SK-N-SH (cell line): ENCODE results near the gene MUC12. TPM values are rescaled to one million over a fixed set of nuclear protein-coding genes. Genes with fewer than 3 reads are reported as not detected.

Source experiments
- CTCF ChIA-PET: fragments of 300-600, 350-600 bp; formaldehyde crosslinking; extraction: SDS; loops from one replicate; lab custom pipeline; 2021; lab: Yijun Ruan, JAX
- POLR2A ChIA-PET: fragments of 350-600 bp; sonication (Branson Sonifier 250); formaldehyde crosslinking; extraction: SDS; loops from one replicate; lab custom pipeline; 2020; ENCODE audit warnings: antibody characterized with exemption, inconsistent platforms; lab: Yijun Ruan, JAX
- DNase-seq: peaks from one replicate; pipeline ENCODE4 v3.0.0; 2012
- H2AFZ ChIP-seq: fragments of 200-600 bp; sonication (generic); 2 replicates; pipeline ENCODE4 v1.8.1; 2016; ENCODE audit warnings: antibody characterized with exemption, mild to moderate bottlenecking, low read depth
- H3F3A ChIP-seq: fragments of 200-600 bp; sonication (generic); replicated peaks from 2 replicates; pipeline ENCODE3; 2016; ENCODE audit warnings: antibody characterized with exemption, mild to moderate bottlenecking; ENCODE audit not compliant: insufficient read depth
- H3K27ac ChIP-seq, 2 experiments: fragments of 200-500 bp in 1 of 2; fragments of 200-600 bp in 1 of 2; sonication (Bioruptor generic) in 1 of 2; sonication (generic), shearing (Covaris generic) in 1 of 2; 2 replicates each; pipeline versions ENCODE4 v1.5.1 to v1.6.1; 2014 to 2016; ENCODE audit warnings: low read depth in 2 of 2, inconsistent platforms in 1 of 2, low read length in 1 of 2, mild to moderate bottlenecking in 1 of 2, mixed read lengths in 1 of 2
- H3K27me3 ChIP-seq: fragments of 200-600 bp; sonication (generic), shearing (Covaris generic); 2 replicates; pipeline ENCODE4 v1.6.1; 2016; ENCODE audit warnings: mixed run types; ENCODE audit not compliant: insufficient read depth
- H3K36me3 ChIP-seq, 2 experiments: fragments of 200-500 bp in 1 of 2; fragments of 200-600 bp in 1 of 2; sonication (Bioruptor generic) in 1 of 2; sonication (generic) in 1 of 2; replicated peaks in 1 of 2; 2 replicates each; pipeline versions ENCODE3 to v1.5.1; 2014 to 2016; ENCODE audit warnings: low read length in 1 of 2, mild to moderate bottlenecking in 1 of 2; ENCODE audit not compliant: insufficient read depth in 2 of 2, control insufficient read depth in 1 of 2
- H3K4me1 ChIP-seq, 2 experiments: fragments of 200-500 bp in 1 of 2; fragments of 200-600 bp in 1 of 2; sonication (Bioruptor generic) in 1 of 2; sonication (generic), shearing (Covaris generic) in 1 of 2; 2 replicates each; pipeline versions ENCODE4 v1.5.1 to v1.6.1; 2014 to 2016; ENCODE audit warnings: low read depth in 1 of 2, low read length in 1 of 2, mixed run types in 1 of 2; ENCODE audit not compliant: insufficient read depth in 2 of 2, control insufficient read depth in 1 of 2
- H3K4me2 ChIP-seq: fragments of 200-600 bp; sonication (generic), shearing (Covaris generic); 2 replicates; pipeline ENCODE4 v1.6.1; 2017; ENCODE audit warnings: mixed run types
- H3K4me3 ChIP-seq, 2 experiments: fragments of 200-500 bp in 1 of 2; fragments of 200-600 bp in 1 of 2; sonication (Bioruptor generic) in 1 of 2; sonication (generic), shearing (Covaris generic) in 1 of 2; 2 replicates each; pipeline versions ENCODE4 v1.5.1 to v1.8.1; 2014 to 2016; ENCODE audit warnings: low read depth in 2 of 2, inconsistent platforms in 1 of 2, low read length in 1 of 2, mild to moderate bottlenecking in 1 of 2, mixed read lengths in 1 of 2, moderate library complexity in 1 of 2
- H3K79me2 ChIP-seq: fragments of 200-600 bp; sonication (generic); 2 replicates; pipeline ENCODE4 v1.8.1; 2017; ENCODE audit warnings: mild to moderate bottlenecking; ENCODE audit not compliant: insufficient read depth
- H3K9ac ChIP-seq: fragments of 200-600 bp; sonication (generic); 2 replicates; pipeline ENCODE4 v1.6.1; 2017; ENCODE audit warnings: mixed run types
- H3K9me2 ChIP-seq: fragments of 200-600 bp; sonication (generic); 2 replicates; pipeline ENCODE4 v1.6.1; 2017; ENCODE audit warnings: mixed run types
- H3K9me3 ChIP-seq: fragments of 200-600 bp; sonication (generic); 2 replicates; pipeline ENCODE4 v1.6.1; 2017; ENCODE audit warnings: mixed run types, mild to moderate bottlenecking, moderate library complexity
- H4K20me1 ChIP-seq: fragments of 200-600 bp; sonication (generic); 2 replicates; pipeline ENCODE4 v1.6.1; 2017; ENCODE audit warnings: mild to moderate bottlenecking, mixed run types; ENCODE audit not compliant: insufficient read depth
- ELF1 ChIP-seq: IDR thresholded peaks from 2 replicates; pipeline ENCODE4 v1.4.0; 2012
- EP300 ChIP-seq, 2 experiments: IDR thresholded peaks; 2 replicates each; pipeline versions ENCODE4 v1.4.0 to v1.6.1; 2012; ENCODE audit warnings: borderline replicate concordance in 1 of 2, low read depth in 1 of 2, low read length in 1 of 2
- FOSL2 ChIP-seq: IDR thresholded peaks from 2 replicates; pipeline ENCODE4 v1.4.0; 2012; ENCODE audit warnings: low read depth, mild to moderate bottlenecking, moderate library complexity, borderline replicate concordance
- GATA2 ChIP-seq: sonication (generic); formaldehyde crosslinking; IDR thresholded peaks from 2 replicates; pipeline ENCODE4 v1.5.0; 2020; ENCODE audit warnings: mild to moderate bottlenecking, missing genetic modification reagents
- JUND ChIP-seq: IDR thresholded peaks from 2 replicates; pipeline ENCODE4 v1.4.0; 2012
- NRF1 ChIP-seq: IDR thresholded peaks from 2 replicates; pipeline ENCODE4 v1.6.1; 2012; ENCODE audit warnings: low read depth, mild to moderate bottlenecking, low read length
- POLR2AphosphoS5 ChIP-seq: IDR thresholded peaks from 2 replicates; pipeline ENCODE4 v1.6.1; 2012; ENCODE audit warnings: low read depth, low read length
- RAD21 ChIP-seq: IDR thresholded peaks from 2 replicates; pipeline ENCODE4 v1.6.1; 2012; ENCODE audit warnings: mild to moderate bottlenecking, low read length
- RXRA ChIP-seq: IDR thresholded peaks from 2 replicates; pipeline ENCODE4 v1.4.0; 2012; ENCODE audit warnings: low read depth, mild to moderate bottlenecking, borderline replicate concordance
- SMC3 ChIP-seq: IDR thresholded peaks from 2 replicates; pipeline ENCODE4 v1.6.1; 2012; ENCODE audit warnings: low read depth, low read length, improper control_type of control experiment
- TAF1 ChIP-seq: IDR thresholded peaks from 2 replicates; pipeline ENCODE4 v1.6.1; 2012; ENCODE audit warnings: low read depth, mild to moderate bottlenecking, low read length, moderate library complexity, borderline replicate concordance
- YY1 ChIP-seq: IDR thresholded peaks from 2 replicates; pipeline ENCODE4 v1.4.0; 2012; ENCODE audit warnings: low read depth, mild to moderate bottlenecking
- WGBS: methylation state at CpG from one replicate; pipeline ENCODE4 v1.1.6; 2017; ENCODE audit warnings: low lambda C conversion rate; 5-methylcytosine and 5-hydroxymethylcytosine counted together
- polyA plus RNA-seq, 3 experiments: library from polyadenylated mRNA; depleted of rRNA; stranded (reverse); fragments of >200 nt; gene quantifications; 2 replicates each; pipeline ENCODE4 v1.2.3, GENCODE V29; 2012
- TF ChIP-seq, protein P1 (sequence below): fragments of 150-350 bp; IDR thresholded peaks from 2 replicates; pipeline ENCODE4 v1.6.1; 2016; ENCODE audit warnings: mild to moderate bottlenecking, low read depth, low read length
- TF ChIP-seq, protein P2 (sequence below): IDR thresholded peaks from 2 replicates; pipeline ENCODE4 v1.4.0; 2012; ENCODE audit warnings: low read depth, borderline replicate concordance
- TF ChIP-seq, protein P3 (sequence below): IDR thresholded peaks from 2 replicates; pipeline ENCODE4; 2012
- TF ChIP-seq, protein P4 (sequence below): IDR thresholded peaks from 2 replicates; pipeline ENCODE4 v1.4.0; 2012; ENCODE audit warnings: low read depth, borderline replicate concordance
- TF ChIP-seq, protein P5 (sequence below): fragments of 150-350 bp; IDR thresholded peaks from 2 replicates; pipeline ENCODE4 v1.6.1; 2017; ENCODE audit warnings: antibody characterized with exemption, low read length, low read depth, borderline replicate concordance

Gene MUC12
- polyA plus RNA-seq, 1 of the 3 experiments (the other 2 are of a cell fraction), result not detected

DNA sequence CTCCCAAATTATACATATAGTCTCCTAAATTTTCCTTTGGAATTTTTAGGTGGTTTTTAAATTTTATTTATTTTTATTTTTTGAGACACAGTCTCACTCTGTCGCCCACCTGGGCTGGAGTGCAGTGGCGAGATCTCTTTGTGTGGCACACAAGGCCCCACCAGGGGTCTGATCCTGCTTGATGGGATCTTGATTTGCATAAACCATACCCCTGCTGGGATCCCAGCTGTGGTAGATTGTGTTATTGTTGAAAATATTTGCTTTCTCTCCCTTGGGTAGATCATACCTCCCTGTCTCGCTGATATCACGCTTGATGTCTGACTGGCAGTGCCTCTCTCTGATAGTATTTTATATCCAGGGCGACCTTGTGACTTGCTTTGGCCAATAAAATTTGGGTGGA is 25.7 kb upstream of the MUC12 start:
- H3K9me3 ChIP-seq, result no peaks in the 10 kb centered on the region
- 30% methylated on average over 5 of the region's 5 CpGs for WGBS
- no peak overlapping the region for H3K4me2 ChIP-seq
- no peaks in the 10 kb centered on the region for H3K9me2 ChIP-seq
- H2AFZ ChIP-seq, result no peak overlapping the region
- no peaks in the 10 kb centered on the region for H3F3A ChIP-seq
- TF ChIP-seq RAD21 (no peak), GATA2 (no peak), SMC3 (no peak)
- TF ChIP-seq, protein P1, sequence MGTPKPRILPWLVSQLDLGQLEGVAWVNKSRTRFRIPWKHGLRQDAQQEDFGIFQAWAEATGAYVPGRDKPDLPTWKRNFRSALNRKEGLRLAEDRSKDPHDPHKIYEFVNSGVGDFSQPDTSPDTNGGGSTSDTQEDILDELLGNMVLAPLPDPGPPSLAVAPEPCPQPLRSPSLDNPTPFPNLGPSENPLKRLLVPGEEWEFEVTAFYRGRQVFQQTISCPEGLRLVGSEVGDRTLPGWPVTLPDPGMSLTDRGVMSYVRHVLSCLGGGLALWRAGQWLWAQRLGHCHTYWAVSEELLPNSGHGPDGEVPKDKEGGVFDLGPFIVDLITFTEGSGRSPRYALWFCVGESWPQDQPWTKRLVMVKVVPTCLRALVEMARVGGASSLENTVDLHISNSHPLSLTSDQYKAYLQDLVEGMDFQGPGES, result no peak
- no peak overlapping the region for H3K27ac ChIP-seq
- H3K79me2 ChIP-seq, result no peaks in the 10 kb centered on the region
- no peaks in the 10 kb centered on the region for H4K20me1 ChIP-seq
- DNase-seq, result no peak
- H3K27me3 ChIP-seq, result peaks cover 40% of the 10 kb centered on the region
- CTCF ChIA-PET, result interaction anchor here (1.0 to 1.2 kb wide), 2 partner anchors 9 to 22 kb away, joined by 3 to 5 read pairs; no protein-coding TSS in a partner anchor
- POLR2A ChIA-PET, result no interaction called here
- H3K4me1 ChIP-seq, result no peaks in the 10 kb centered on the region
- no peak overlapping the region for H3K9ac ChIP-seq
- no peaks in the 10 kb centered on the region for H3K36me3 ChIP-seq
- no peak overlapping the region for H3K4me3 ChIP-seq

DNA sequence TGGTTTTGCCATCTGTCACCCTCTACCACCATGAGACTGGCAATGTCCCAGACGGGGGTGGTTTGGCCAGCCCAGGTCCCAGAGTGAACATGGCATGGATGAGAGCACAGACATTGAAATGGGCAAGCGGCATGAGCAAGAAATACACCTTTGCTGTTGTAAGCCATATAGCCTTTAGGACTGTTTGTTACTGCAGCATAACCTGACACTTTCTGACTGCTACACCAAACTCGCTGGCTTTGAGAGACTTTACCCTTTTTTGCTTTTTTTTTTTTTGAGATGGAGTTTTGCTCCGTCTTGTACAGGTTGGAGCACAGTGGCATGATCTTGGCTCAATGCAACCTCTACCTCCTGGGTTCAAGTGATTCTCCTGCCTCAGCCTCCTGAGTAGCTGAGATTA is 25.2 kb upstream of the MUC12 start:
- no peak overlapping the region for H3K4me2 ChIP-seq
- peaks cover 44% of the 10 kb centered on the region for H3K27me3 ChIP-seq
- H3K36me3 ChIP-seq, result no peaks in the 10 kb centered on the region
- 35% methylated on average over 4 of the region's 4 CpGs for WGBS
- H3K4me1 ChIP-seq, result no peaks in the 10 kb centered on the region
- no peaks in the 10 kb centered on the region for H3K79me2 ChIP-seq
- POLR2A ChIA-PET, result interaction anchor here (1.0 kb wide), 1 partner anchor 12 kb away, joined by 3 read pairs; no protein-coding TSS in a partner anchor
- no peak for DNase-seq
- H3K27ac ChIP-seq, result no peak overlapping the region
- no peaks in the 10 kb centered on the region for H3F3A ChIP-seq
- no peaks in the 10 kb centered on the region for H3K9me3 ChIP-seq
- H2AFZ ChIP-seq, result no peak overlapping the region
- no peaks in the 10 kb centered on the region for H4K20me1 ChIP-seq
- H3K9ac ChIP-seq, result no peak overlapping the region
- H3K9me2 ChIP-seq, result no peaks in the 10 kb centered on the region
- CTCF ChIA-PET, result interaction anchor here (1.0 to 1.2 kb wide), 2 partner anchors 10 to 21 kb away, joined by 3 to 5 read pairs; no protein-coding TSS in a partner anchor
- TF ChIP-seq JUND (no peak), GATA2 (no peak), NRF1 (no peak), RXRA (no peak)
- TF ChIP-seq, protein P2, sequence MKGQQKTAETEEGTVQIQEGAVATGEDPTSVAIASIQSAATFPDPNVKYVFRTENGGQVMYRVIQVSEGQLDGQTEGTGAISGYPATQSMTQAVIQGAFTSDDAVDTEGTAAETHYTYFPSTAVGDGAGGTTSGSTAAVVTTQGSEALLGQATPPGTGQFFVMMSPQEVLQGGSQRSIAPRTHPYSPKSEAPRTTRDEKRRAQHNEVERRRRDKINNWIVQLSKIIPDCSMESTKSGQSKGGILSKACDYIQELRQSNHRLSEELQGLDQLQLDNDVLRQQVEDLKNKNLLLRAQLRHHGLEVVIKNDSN, result no peak
- H3K4me3 ChIP-seq, result no peak overlapping the region

DNA sequence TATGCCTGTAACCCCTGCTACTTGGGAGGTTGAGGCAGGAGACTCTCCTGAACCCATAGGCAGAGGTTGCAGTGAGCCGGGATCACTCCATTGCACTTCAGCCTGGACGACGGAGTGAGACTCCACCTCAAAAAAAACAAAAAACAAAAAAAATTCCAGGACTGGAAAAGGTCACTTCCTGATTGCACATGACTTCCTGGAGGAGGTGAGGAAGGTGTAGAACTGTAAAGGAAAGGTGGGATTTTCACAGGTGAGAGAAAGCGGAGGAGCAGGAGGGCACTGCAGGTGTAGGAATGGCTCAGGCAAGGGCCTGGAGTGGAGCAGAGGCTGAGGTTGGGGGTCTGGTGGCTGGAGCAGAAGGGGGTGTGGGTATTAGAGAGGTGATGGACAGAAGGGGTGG is 23.3 kb upstream of the MUC12 start:
- Histone ChIP-seq H4K20me1 (no peaks in the 10 kb centered on the region), H3K4me3 (no peak overlapping the region), H3K27ac (no peak overlapping the region), H3K9me2 (no peaks in the 10 kb centered on the region), H3K27me3 (peaks cover 62% of the 10 kb centered on the region), H3K9me3 (no peaks in the 10 kb centered on the region), H3F3A (no peaks in the 10 kb centered on the region), H3K79me2 (no peaks in the 10 kb centered on the region), H3K4me1 (no peaks in the 10 kb centered on the region), H3K36me3 (no peaks in the 10 kb centered on the region), H3K4me2 (no peak overlapping the region), H3K9ac (no peak overlapping the region), H2AFZ (no peak overlapping the region)
- no peak for DNase-seq
- WGBS, result 24% methylated on average over 4 of the region's 4 CpGs
- POLR2A ChIA-PET, result no interaction called here
- CTCF ChIA-PET, result interaction anchor here (1.1 to 1.3 kb wide), 2 partner anchors 20 kb away, joined by 4 read pairs; no protein-coding TSS in a partner anchor
- no peak for TF ChIP-seq POLR2AphosphoS5
- no peak for TF ChIP-seq ELF1
- TF ChIP-seq GATA2, result no peak
- no peak for TF ChIP-seq YY1
- TF ChIP-seq, protein P3, sequence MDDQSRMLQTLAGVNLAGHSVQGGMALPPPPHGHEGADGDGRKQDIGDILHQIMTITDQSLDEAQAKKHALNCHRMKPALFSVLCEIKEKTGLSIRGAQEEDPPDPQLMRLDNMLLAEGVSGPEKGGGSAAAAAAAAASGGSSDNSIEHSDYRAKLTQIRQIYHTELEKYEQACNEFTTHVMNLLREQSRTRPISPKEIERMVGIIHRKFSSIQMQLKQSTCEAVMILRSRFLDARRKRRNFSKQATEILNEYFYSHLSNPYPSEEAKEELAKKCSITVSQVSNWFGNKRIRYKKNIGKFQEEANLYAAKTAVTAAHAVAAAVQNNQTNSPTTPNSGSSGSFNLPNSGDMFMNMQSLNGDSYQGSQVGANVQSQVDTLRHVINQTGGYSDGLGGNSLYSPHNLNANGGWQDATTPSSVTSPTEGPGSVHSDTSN, result no peak
- TF ChIP-seq, protein P4, sequence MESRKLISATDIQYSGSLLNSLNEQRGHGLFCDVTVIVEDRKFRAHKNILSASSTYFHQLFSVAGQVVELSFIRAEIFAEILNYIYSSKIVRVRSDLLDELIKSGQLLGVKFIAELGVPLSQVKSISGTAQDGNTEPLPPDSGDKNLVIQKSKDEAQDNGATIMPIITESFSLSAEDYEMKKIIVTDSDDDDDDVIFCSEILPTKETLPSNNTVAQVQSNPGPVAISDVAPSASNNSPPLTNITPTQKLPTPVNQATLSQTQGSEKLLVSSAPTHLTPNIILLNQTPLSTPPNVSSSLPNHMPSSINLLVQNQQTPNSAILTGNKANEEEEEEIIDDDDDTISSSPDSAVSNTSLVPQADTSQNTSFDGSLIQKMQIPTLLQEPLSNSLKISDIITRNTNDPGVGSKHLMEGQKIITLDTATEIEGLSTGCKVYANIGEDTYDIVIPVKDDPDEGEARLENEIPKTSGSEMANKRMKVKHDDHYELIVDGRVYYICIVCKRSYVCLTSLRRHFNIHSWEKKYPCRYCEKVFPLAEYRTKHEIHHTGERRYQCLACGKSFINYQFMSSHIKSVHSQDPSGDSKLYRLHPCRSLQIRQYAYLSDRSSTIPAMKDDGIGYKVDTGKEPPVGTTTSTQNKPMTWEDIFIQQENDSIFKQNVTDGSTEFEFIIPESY, result no peak
- no peak for TF ChIP-seq TAF1
- TF ChIP-seq EP300 (IDR thresholded peaks at IDR 0.05; ENCODE audit: borderline replicate concordance in 1 of 2, low read depth in 1 of 2, low read length in 1 of 2), result no peak
- TF ChIP-seq, protein P5, sequence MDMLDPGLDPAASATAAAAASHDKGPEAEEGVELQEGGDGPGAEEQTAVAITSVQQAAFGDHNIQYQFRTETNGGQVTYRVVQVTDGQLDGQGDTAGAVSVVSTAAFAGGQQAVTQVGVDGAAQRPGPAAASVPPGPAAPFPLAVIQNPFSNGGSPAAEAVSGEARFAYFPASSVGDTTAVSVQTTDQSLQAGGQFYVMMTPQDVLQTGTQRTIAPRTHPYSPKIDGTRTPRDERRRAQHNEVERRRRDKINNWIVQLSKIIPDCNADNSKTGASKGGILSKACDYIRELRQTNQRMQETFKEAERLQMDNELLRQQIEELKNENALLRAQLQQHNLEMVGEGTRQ, result no peak
- no peak for TF ChIP-seq FOSL2
